ENCODE measurements around the gene SCAF8. TPM values are rescaled to one million over a fixed set of nuclear protein-coding genes. Genes with fewer than 3 reads are reported as not detected.

Gene SCAF8
- total and polyA plus RNA-seq, 9 of the 15 experiments (the other 6 are each of a cell fraction or from before 2014, with no cell fraction given), result 10.5 to 46.6 (median 23.2) TPM

DNA sequence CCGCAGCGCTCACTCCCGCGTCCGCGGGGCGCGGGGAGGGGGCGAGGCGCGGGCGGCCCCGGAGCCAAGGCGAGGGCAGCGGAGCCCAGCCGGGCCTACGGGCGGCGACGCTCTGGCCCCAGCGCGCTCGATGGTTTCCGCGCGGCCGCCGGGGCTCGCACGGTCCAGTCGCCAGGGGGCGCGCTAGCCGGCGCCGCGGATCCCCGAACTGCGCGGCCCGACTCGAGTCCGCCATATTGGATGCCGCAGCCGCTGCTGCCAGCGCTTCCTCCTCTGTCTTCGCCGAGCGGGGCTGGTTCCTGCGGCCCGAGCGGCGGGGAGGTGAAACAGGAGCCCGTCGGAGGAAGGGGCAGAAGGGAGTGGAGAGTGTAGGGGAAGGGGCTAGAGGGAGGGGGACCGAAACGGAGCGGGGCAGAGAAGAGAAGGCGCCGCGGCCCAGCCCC lies at the start of gene SCAF8 (continued):
- TF ChIP-seq, protein P1, sequence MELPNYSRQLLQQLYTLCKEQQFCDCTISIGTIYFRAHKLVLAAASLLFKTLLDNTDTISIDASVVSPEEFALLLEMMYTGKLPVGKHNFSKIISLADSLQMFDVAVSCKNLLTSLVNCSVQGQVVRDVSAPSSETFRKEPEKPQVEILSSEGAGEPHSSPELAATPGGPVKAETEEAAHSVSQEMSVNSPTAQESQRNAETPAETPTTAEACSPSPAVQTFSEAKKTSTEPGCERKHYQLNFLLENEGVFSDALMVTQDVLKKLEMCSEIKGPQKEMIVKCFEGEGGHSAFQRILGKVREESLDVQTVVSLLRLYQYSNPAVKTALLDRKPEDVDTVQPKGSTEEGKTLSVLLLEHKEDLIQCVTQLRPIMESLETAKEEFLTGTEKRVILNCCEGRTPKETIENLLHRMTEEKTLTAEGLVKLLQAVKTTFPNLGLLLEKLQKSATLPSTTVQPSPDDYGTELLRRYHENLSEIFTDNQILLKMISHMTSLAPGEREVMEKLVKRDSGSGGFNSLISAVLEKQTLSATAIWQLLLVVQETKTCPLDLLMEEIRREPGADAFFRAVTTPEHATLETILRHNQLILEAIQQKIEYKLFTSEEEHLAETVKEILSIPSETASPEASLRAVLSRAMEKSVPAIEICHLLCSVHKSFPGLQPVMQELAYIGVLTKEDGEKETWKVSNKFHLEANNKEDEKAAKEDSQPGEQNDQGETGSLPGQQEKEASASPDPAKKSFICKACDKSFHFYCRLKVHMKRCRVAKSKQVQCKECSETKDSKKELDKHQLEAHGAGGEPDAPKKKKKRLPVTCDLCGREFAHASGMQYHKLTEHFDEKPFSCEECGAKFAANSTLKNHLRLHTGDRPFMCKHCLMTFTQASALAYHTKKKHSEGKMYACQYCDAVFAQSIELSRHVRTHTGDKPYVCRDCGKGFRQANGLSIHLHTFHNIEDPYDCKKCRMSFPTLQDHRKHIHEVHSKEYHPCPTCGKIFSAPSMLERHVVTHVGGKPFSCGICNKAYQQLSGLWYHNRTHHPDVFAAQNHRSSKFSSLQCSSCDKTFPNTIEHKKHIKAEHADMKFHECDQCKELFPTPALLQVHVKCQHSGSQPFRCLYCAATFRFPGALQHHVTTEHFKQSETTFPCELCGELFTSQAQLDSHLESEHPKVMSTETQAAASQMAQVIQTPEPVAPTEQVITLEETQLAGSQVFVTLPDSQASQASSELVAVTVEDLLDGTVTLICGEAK (IDR thresholded peaks at IDR 0.05), result no peak
- TF ChIP-seq, protein P1 (CRISPR knock-in tag; IDR thresholded peaks at IDR 0.05), result no peak
- TF ChIP-seq BCL6 (CRISPR knock-in tag; IDR thresholded peaks at IDR 0.05), result no peak
- TF ChIP-seq, protein P2, sequence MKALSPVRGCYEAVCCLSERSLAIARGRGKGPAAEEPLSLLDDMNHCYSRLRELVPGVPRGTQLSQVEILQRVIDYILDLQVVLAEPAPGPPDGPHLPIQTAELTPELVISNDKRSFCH (CRISPR knock-in tag; IDR thresholded peaks at IDR 0.05), result no peak
- TF ChIP-seq, protein P2 (tag; IDR thresholded peaks at IDR 0.05), result peak; percentile 88
- TF ChIP-seq, protein P3, sequence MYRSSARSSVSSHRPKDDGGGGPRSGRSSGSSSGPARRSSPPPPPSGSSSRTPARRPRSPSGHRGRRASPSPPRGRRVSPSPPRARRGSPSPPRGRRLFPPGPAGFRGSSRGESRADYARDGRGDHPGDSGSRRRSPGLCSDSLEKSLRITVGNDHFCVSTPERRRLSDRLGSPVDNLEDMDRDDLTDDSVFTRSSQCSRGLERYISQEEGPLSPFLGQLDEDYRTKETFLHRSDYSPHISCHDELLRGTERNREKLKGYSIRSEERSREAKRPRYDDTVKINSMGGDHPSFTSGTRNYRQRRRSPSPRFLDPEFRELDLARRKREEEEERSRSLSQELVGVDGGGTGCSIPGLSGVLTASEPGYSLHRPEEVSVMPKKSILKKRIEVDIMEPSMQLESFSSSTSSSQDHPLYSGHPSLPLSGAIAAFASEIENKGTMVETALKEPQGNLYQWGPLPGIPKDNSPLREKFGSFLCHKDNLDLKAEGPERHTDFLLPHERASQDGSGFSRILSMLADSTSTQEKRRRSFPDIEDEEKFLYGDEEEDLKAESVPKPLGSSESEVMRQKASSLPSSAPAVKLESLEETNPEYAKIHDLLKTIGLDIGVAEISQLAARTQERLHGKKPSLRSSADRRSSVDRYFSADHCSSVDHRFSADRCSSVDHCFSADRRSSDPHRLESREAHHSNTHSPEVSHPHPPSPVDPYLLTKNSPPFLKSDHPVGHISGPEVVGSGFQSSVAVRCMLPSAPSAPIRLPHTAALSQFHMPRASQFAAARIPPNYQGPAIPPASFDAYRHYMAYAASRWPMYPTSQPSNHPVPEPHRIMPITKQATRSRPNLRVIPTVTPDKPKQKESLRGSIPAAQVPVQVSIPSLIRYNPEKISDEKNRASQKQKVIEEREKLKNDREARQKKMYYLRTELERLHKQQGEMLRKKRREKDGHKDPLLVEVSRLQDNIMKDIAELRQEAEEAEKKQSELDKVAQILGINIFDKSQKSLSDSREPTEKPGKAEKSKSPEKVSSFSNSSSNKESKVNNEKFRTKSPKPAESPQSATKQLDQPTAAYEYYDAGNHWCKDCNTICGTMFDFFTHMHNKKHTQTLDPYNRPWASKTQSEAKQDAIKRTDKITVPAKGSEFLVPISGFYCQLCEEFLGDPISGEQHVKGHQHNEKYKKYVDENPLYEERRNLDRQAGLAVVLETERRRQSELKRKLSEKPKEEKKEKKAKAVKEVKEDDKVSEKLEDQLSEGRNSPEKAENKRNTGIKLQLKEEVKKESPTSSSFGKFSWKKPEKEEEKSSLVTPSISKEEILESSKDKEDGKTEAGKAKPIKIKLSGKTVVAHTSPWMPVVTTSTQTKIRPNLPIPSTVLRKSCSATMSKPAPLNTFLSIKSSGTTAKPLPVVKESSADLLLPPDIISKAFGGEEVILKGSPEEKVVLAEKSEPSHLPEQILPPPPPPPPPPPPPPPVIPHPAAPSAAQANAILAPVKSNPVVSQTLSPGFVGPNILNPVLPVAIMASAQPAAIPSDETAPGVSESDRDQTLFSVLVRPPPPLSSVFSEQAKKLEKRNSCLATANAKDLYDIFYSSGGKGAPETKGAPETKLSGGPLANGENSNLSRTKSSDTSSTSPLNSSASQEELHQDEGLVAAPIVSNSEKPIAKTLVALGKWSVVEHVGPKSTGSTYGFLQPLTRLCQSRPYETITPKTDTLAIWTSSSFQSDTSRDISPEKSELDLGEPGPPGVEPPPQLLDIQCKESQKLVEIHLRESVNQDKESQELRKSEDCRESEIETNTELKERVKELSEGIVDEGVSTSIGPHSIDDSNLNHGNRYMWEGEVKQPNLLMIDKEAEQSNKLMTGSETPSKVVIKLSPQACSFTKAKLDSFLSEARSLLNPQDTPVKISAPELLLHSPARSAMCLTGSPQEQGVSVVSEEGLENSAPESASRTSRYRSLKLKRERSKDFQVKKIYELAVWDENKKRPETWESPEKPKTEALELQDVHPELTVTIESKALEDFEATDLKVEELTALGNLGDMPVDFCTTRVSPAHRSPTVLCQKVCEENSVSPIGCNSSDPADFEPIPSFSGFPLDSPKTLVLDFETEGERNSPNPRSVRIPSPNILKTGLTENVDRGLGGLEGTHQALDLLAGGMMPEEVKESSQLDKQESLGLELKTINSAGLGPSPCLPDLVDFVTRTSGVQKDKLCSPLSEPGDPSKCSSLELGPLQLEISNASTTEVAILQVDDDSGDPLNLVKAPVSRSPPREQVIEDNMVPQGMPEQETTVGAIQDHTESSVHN (IDR thresholded peaks at IDR 0.05; ENCODE audit: borderline replicate concordance in 1 of 2, low read depth in 1 of 2), result no peak
- TF ChIP-seq ILK (tag; IDR thresholded peaks at IDR 0.05; ENCODE audit: borderline replicate concordance, low read depth), result no peak
- TF ChIP-seq MECOM (CRISPR knock-in tag; IDR thresholded peaks at IDR 0.05), result no peak
- no peak for TF ChIP-seq NR2C1 (IDR thresholded peaks at IDR 0.05)
- no peak for TF ChIP-seq NR2C1 (tag; IDR thresholded peaks at IDR 0.05)
- TF ChIP-seq HMG20B (CRISPR knock-in tag; IDR thresholded peaks at IDR 0.05), result no peak

Measured in K562 (cell line).